Measurements from ENCODE around the gene EFNA5.

Gene EFNA5

GRCh38 chr5:107576736-107577393 lies 93.9 kb downstream of the EFNA5 start:
- H3K27me3 ChIP-seq (ENCODE audit: insufficient read depth, low read length): no peaks in the 10 kb centered on the region
- H2AFZ ChIP-seq (ENCODE audit: low read length): no peak overlapping the region
- H3K9ac ChIP-seq (ENCODE audit: low read length): no peak overlapping the region
- no peaks in the 10 kb centered on the region for H3F3A ChIP-seq (ENCODE audit: insufficient read depth, low read length)
- H3K36me3 ChIP-seq (ENCODE audit: insufficient read depth, low read length): no peaks in the 10 kb centered on the region
- no peaks in the 10 kb centered on the region for H3K79me2 ChIP-seq (ENCODE audit: insufficient read depth, low read length)
- no peak overlapping the region for H3K4me3 ChIP-seq (ENCODE audit: low read depth, low read length, poor library complexity, severe bottlenecking)
- H3K9me2 ChIP-seq (ENCODE audit: low read depth, low read length): no peaks in the 10 kb centered on the region
- no peak for TF ChIP-seq EZH2 (IDR thresholded peaks at IDR 0.05; ENCODE audit: borderline replicate concordance, low read length)
- TF ChIP-seq CTCF (IDR thresholded peaks at IDR 0.05; ENCODE audit: low read length): no peak
- H3K4me1 ChIP-seq (ENCODE audit: insufficient read depth, low read length, severe bottlenecking): peaks cover 13% of the 10 kb centered on the region
- no peaks in the 10 kb centered on the region for H3K9me3 ChIP-seq (ENCODE audit: low read length)
- H3K4me2 ChIP-seq (ENCODE audit: low read length): no peak overlapping the region
- H3K27ac ChIP-seq (ENCODE audit: low read depth, low read length, poor library complexity, severe bottlenecking): no peak overlapping the region
- no peaks in the 10 kb centered on the region for H4K20me1 ChIP-seq (ENCODE audit: insufficient read depth, low read length)

- Histone ChIP-seq H3K4me1 (ENCODE audit: insufficient read depth, low read length, severe bottlenecking) (peaks cover 20% of the 10 kb centered on the region), H2AFZ (ENCODE audit: low read length) (no peak overlapping the region), H3K27ac (ENCODE audit: low read depth, low read length, poor library complexity, severe bottlenecking) (no peak overlapping the region), H4K20me1 (ENCODE audit: insufficient read depth, low read length) (no peaks in the 10 kb centered on the region), H3K79me2 (ENCODE audit: insufficient read depth, low read length) (no peaks in the 10 kb centered on the region), H3K9me3 (ENCODE audit: low read length) (no peaks in the 10 kb centered on the region), H3K36me3 (ENCODE audit: insufficient read depth, low read length) (no peaks in the 10 kb centered on the region), H3F3A (ENCODE audit: insufficient read depth, low read length) (no peaks in the 10 kb centered on the region), H3K4me3 (ENCODE audit: low read depth, low read length, poor library complexity, severe bottlenecking) (no peak overlapping the region), H3K9me2 (ENCODE audit: low read depth, low read length) (no peaks in the 10 kb centered on the region), H3K4me2 (ENCODE audit: low read length) (no peak overlapping the region), H3K27me3 (ENCODE audit: insufficient read depth, low read length) (no peaks in the 10 kb centered on the region), H3K9ac (ENCODE audit: low read length) (no peak overlapping the region)
- TF ChIP-seq EZH2 (IDR thresholded peaks at IDR 0.05; ENCODE audit: borderline replicate concordance, low read length) (no peak), CTCF (IDR thresholded peaks at IDR 0.05; ENCODE audit: low read length) (no peak)
These were observed 94.6 kb downstream of the EFNA5 start for GRCh38 chr5:107576155-107576554.

- H3K27me3 ChIP-seq (ENCODE audit: insufficient read depth, low read length): no peaks in the 10 kb centered on the region
- H3K9me3 ChIP-seq (ENCODE audit: low read length): no peaks in the 10 kb centered on the region
- no peak overlapping the region for H3K9ac ChIP-seq (ENCODE audit: low read length)
- H2AFZ ChIP-seq (ENCODE audit: low read length): no peak overlapping the region
- H3K4me2 ChIP-seq (ENCODE audit: low read length): no peak overlapping the region
- H4K20me1 ChIP-seq (ENCODE audit: insufficient read depth, low read length): no peaks in the 10 kb centered on the region
- H3K4me1 ChIP-seq (ENCODE audit: insufficient read depth, low read length, severe bottlenecking): peaks cover 38% of the 10 kb centered on the region
- TF ChIP-seq CTCF (IDR thresholded peaks at IDR 0.05; ENCODE audit: low read length) (no peak), EZH2 (IDR thresholded peaks at IDR 0.05; ENCODE audit: borderline replicate concordance, low read length) (no peak)
- H3K27ac ChIP-seq (ENCODE audit: low read depth, low read length, poor library complexity, severe bottlenecking): no peak overlapping the region
- H3K4me3 ChIP-seq (ENCODE audit: low read depth, low read length, poor library complexity, severe bottlenecking): no peak overlapping the region
- H3K36me3 ChIP-seq (ENCODE audit: insufficient read depth, low read length): no peaks in the 10 kb centered on the region
- no peaks in the 10 kb centered on the region for H3K79me2 ChIP-seq (ENCODE audit: insufficient read depth, low read length)
- no peaks in the 10 kb centered on the region for H3F3A ChIP-seq (ENCODE audit: insufficient read depth, low read length)
- no peaks in the 10 kb centered on the region for H3K9me2 ChIP-seq (ENCODE audit: low read depth, low read length)
These were observed 96.5 kb downstream of the EFNA5 start for GRCh38 chr5:107574287-107574686.

Measured in OCI-LY1 (cell line).